ENCODE measurements around the gene SLC1A3.

DNA sequence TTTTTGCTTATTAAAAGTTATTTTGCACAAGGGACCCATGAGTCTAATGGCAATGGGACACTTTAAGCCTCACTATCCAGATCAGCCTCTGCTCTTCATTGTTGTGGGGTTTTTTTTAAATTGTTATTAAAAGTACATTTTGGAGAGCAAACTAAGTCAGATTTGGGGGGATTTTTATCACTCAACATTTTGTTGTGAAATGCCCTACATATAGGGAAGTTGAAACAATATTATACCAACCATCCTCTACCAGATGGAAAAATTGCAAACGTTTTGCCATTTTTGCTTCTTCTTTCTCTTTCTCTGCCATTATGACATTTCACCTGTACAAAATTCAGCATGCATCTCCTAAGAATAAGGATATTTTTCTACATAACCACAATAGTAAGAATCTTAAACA lies 75.3 kb downstream of the SLC1A3 start:
- TF ChIP-seq POLR2A (IDR thresholded peaks at IDR 0.05; ENCODE audit: low read depth, low read length) (no peak), BRCA1 (IDR thresholded peaks at IDR 0.05; ENCODE audit: low read depth, low read length) (no peak), BMI1 (IDR thresholded peaks at IDR 0.05; ENCODE audit: borderline replicate concordance) (no peak), TAF1 (IDR thresholded peaks at IDR 0.05; ENCODE audit: borderline replicate concordance, low read depth, low read length) (no peak), CREB1 (IDR thresholded peaks at IDR 0.05; ENCODE audit: low read depth) (no peak), EZH2 (IDR thresholded peaks at IDR 0.05; ENCODE audit: borderline replicate concordance, control insufficient read depth, low read depth, low read length) (no peak), SPI1 (IDR thresholded peaks at IDR 0.05; ENCODE audit: borderline replicate concordance, insufficient read depth, low read depth, low read length) (no peak), NRF1 (conservative IDR thresholded peaks at IDR 0.05; ENCODE audit: low read depth, low read length) (no peak), SIN3A (IDR thresholded peaks at IDR 0.05; ENCODE audit: low read depth, low read length) (no peak), RELA (IDR thresholded peaks at IDR 0.05; ENCODE audit: borderline replicate concordance, partially characterized antibody) (no peak), JUNB (IDR thresholded peaks at IDR 0.05) (no peak), NFYB (IDR thresholded peaks at IDR 0.05; ENCODE audit: insufficient read depth, low read depth, low read length) (no peak), MYC (IDR thresholded peaks at IDR 0.05; ENCODE audit: insufficient read depth, insufficient read length, insufficient replicate concordance, low read length, severe bottlenecking) (no peak)
- TF ChIP-seq, protein P1, sequence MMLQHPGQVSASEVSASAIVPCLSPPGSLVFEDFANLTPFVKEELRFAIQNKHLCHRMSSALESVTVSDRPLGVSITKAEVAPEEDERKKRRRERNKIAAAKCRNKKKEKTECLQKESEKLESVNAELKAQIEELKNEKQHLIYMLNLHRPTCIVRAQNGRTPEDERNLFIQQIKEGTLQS (IDR thresholded peaks at IDR 0.05; ENCODE audit: borderline replicate concordance, extremely low read depth, low read depth, low read length), result no peak
